NCI-H2029 treated with DMSO at 0.1 percent for 48 hours (cell line): Measurements from ENCODE around the gene TMEM82.

Experiments
- DNase-seq: peaks from one replicate; lab custom pipeline; 2025; lab: John Stamatoyannopoulos, UW

The TMEM82 gene

DNA sequence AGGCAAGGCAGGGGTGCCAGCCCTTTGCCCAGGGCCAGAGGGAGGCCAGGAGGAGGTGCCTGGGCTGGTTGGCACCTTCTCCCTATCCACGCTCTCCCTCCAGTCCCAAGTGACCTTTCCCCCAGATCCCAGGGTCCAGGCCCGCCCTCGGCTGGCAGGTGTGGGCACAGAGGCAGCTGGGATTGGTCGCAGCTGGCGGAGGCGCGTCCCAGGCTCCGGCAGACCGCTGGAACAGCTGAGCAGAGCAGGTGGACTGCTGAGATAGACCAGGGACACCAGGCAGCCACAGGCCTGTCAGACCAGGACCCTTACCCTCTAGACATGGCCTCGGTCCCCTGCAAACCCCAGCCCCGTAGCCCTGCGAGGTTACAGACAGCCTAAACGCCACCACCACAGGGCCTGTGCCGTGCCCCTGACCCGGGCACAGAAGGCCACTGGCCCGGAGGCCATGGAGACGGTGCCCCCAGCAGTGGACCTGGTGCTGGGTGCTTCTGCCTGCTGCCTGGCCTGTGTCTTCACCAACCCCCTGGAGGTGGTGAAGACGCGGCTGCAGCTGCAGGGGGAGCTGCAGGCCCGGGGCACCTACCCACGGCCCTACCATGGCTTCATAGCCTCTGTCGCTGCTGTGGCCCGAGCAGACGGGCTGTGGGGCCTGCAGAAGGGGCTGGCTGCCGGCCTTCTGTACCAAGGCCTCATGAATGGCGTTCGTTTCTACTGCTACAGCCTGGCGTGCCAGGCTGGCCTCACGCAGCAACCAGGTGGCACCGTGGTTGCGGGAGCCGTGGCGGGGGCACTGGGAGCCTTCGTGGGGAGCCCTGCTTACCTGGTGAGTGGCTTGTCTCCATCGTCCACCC is 6.0 kb upstream of the TMEM82 start, which contains the start of gene SLC25A34:
TSS of gene SLC25A34 (plus strand) at position 221 of the 854 bp plus-strand sequence. CDS start at position 449, 228 bp downstream.
- DNase-seq: peak; percentile 75

DNA sequence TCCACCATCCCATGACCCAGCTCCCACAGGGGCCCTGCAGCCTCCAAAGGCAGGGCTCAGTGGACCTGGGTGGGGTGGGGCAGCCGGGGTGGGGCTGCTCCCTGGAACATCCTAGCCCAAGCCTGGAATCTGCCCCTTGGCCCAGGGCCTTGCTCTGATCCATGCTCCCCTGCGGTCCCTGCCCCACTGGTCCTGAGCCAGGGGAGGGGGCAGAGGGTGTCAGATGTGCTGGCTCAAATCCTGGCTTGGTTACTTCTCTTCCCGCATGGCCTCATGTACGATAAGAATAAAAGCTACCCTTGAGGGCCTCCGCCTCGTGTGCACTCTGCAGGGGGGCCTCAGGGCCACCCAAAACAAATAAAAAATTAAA is 5.4 kb upstream of the TMEM82 start:
- no peak for DNase-seq

DNA sequence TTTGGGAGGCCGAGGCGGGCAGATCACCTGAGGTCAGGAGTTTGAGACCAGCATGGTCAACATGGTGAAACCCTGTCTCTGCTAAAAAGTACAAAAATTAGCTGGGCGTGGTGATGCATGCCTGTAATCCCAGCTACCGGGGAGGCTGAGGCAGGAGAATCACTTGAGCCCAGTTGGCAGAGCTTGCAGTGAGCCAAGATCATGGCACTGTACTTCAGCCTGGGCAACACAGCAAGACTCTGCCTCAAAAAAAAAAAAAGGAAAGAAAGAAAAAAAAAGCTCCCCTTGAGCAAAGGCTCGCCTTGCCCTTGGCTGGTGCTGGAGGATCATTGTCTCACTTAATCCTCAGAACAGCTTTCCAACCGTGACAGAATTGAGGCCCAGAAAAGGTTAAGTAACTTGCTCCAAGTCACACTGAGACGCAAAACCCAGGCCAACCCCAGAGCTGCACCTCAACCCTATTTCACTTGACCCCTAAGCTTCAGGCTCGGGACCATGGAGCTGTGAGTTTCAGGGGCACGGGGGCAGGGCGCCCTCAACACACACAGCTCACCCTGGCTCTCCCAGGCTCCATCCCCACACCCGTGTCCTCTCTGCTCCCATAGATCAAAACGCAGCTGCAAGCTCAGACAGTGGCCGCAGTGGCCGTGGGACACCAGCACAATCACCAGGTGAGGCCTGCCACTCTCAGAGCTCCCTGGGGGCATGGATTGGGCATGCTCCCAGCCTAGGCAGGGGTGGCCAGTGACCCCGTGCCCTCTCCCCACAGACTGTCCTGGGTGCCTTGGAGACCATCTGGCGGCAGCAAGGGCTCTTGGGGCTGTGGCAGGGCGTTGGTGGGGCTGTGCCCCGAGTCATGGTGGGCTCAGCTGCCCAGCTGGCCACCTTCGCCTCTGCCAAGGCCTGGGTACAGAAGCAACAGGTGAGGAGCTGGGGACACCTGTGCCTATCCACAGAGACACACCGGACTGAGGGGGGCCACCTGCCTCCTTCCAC is 4.7 kb upstream of the TMEM82 start:
- DNase-seq: no peak

DNA sequence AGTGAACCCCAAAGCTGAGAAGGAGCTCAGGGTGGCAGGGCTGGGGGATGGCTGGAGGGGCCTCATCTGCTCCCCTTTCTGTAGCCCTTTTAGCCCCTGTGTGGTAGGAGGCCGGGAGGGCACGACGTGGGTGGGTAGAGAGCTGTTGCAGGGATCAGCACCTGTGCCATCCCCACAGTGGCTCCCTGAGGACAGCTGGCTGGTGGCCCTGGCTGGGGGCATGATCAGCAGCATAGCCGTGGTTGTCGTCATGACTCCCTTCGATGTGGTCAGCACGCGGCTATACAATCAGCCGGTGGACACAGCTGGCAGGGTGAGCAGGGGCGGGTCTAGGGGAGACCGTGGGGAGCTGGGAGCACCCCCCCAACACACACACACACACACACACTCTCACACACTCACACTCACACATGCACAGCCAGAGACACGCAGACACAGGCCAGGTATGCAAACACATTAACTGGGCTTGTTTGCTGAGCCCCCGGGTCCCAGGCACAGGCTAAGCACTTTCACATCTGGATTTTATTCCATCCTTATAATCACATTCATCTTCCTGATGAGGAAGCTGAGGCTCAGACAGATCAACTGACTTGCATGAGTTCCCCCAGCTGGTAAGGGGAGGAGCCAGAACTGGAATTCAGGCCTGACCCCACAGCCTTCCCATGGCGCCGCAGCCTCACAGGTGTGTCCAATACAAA is 3.7 kb upstream of the TMEM82 start:
- DNase-seq: no peak

DNA sequence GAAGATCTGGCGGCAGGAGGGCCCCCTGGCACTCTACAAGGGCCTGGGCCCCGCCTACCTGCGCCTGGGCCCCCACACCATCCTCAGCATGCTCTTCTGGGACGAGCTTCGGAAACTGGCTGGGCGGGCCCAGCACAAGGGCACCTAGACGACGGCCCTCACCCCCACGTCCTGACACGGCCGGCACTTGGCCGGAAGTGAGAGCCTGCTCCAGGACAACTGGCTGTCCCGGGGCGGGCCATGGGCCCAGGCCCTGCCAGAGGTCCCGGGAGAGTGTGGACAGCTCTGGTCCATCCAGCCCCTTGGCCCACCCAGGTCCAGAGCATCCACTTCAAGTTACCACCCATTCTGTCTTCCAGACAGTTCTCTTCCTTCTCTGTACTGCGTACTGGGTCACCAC is 3.0 kb upstream of the TMEM82 start:
- no peak for DNase-seq

DNA sequence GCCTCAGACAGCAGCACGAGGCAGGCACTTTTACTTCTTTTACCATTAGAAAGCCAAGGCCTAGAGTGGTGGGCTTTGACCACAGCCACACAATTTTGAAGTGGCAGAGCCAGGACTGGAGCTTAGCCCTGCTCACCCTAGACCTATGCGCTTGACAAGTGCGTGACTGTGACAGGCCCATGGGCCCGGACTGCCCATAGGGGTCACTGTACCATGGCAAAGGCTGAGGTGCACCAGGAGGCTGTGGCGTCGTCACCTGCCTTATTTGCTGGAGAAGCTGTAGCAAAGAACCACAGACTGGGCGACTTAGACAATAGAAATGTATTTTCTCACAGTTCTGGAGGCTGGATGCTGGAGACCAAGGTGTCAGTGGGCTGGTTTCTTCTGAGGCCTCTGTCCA is 2.6 kb upstream of the TMEM82 start:
- no peak for DNase-seq

DNA sequence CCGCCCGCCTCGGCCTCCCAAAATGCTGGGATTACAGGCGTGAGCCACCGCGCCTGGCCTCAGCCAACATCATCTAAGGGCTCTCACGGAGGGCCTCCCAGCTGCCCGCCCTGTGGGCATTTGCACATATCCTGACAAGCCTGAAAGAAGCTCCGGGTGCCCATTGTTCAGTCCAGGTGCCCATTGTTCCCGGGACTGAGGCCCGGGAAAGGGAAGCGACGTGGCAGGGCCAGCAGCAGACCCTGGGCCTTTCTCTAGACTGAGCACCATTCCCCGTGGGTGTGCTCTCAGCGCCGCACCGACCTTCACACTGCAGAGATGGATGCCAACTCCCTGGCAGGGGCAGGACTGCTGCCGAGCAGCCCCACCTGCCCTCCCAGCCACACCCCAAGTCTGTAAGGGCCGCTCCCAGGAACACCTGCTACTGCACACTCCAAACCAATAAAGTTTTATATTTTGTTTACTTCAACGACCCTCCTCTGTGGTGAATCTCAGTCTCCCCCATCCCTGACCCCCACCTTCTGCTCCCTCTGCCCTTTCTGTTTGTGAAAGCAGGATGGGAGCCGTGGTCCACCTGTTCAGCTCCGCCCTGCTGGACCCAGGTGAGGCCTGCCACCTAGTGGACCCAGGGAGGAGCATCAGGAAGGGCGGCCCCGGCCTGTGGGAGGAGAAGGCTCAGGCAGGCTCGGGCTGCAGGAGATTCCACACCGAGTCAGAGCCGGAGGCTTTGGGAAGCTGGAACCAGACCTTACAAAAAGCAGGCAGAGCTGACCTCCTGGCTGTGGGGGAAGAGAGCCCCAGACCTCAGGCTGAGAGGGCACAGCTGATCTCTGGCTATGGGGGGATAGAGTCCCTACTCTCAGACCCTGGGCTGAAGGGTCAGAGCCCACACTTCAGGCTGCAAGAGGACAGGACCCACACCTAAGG is 1.1 kb upstream of the TMEM82 start:
- DNase-seq: peak; percentile 51

- no peak for DNase-seq
Measured at GRCh38 chr1:15744122-15744679, 1.9 kb downstream of the TMEM82 start.

DNA sequence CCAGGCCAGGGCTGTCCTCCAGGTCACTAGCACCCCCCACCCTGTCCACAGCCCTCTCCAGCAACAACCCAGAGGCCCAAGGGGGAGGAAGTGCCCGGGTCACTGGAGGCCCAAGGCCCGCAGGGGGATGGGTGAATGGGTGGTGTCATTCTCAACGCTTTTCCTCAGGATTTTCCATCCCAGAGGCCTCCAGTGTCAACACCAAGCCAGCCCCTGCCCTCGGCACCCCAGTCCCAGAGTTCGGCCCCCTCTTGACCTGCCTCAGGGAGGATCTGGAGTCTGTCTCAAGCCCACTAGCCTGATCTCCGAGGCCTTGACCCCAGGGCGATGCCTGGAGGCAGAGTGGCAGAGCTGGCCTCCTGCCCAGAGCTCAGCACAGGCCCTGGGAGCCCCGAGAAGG is 5.1 kb downstream of the TMEM82 start:
- no peak for DNase-seq

GRCh38 chr1:15748264-15748663 is 6.0 kb downstream of the TMEM82 start:
- DNase-seq: no peak

DNA sequence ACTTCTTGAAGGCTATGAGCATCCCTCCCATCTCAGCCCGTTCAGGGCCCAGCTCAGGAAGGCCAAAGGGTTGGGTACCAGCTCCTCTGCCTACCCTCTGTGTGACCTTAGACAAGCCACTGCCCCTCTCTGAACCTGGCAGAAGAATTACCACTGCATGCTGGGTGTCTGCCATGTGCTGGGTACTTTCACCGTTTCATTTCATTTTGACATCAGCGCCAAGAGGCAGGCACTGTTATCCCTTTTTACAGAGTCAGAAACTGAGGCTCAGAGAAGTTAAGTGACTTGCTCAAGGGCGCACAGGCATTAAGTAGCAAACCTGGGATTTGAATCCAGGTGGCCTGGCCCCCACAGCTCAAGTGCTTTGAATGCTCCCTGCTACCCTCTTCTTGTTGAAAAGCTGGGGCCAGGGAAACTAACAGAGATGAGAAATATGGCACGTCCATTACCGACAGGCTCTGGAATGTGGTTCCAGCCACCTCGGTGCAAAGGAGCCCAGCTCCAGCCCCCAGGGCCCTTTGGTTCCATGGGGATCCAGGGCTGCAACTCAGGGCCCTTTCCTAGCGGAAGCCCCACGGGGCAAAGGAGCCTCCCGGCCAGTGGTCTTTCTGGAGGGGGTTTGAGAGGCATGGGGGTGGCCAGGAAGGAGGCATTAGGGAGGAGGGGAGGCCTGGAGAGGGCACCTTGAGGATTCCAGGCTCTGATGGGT is 6.5 kb downstream of the TMEM82 start:
- DNase-seq: no peak

- no peak for DNase-seq
Measured at GRCh38 chr1:15749399-15750291, 7.3 kb downstream of the TMEM82 start.

GRCh38 chr1:15750924-15751323 is 8.6 kb downstream of the TMEM82 start:
- no peak for DNase-seq

DNA sequence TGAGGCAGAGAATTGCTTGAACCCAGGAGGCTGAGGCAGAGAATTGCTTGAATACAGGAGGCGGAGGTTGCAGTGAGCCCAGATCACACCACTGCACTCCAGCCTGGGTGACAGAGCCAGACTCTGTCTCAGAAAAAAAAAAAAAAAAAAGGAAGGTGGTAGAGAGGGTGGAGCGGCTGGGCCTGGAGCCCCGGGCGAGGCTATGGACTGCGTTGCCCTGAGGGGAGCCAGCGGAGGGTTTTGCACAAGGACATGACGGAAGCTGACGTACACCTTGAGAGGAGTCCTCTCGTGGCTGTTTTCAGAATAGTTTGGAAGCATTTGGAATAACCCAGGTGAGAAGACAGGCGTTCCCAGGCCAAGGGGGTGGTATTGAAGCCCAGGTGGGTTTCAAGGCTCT is 9.4 kb downstream of the TMEM82 start:
- no peak for DNase-seq

DNA sequence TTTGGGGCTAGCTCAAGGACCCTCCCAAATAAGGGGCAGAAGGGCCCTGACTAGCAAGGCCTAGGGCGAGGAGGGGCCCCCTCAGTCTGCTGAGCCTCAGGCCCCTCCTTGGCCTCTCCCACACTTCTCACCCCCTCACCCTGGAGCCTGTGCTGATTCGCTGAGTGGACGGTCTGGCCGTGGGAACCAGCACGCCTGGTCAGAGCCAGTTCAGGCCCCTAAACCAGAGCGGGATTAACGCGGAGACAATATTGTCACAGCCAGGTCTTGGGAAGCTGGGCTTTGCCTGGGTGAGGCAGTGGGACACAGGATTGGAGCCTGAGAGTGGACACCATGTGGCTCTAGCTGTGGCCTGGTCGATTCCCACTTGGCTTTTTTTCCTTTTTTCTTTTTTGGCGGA is 11.5 kb downstream of the TMEM82 start:
- DNase-seq: no peak

DNA sequence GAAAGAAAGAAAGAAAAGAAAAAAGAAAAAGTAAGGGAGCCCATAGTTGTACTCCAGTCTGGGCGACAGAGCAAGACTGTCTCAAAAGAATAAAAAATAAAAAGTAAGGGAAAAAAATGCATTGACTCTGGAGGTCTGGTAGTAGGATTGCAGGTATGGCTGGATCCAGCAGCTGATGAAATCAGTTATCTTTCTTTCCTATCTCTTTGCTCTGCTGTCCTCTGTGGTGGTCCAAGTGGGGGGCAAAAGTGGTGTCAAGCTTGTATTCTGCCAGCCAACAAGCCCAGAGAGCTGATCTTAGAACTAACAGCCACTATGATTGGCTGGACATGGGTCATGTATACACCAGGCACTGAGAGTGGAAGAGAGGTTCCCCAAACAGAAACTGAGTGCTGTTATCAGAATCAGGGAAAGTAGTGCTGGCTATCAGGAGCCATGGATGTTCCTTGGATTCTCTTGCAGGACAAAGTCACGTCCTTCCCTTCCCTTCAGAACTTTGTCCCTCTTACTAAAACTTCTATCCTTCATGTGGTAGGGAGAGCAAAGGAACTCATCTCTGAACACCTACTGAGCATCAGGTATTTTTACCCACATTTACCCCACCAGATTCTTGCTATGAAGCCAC is 12.8 kb downstream of the TMEM82 start:
- no peak for DNase-seq

DNA sequence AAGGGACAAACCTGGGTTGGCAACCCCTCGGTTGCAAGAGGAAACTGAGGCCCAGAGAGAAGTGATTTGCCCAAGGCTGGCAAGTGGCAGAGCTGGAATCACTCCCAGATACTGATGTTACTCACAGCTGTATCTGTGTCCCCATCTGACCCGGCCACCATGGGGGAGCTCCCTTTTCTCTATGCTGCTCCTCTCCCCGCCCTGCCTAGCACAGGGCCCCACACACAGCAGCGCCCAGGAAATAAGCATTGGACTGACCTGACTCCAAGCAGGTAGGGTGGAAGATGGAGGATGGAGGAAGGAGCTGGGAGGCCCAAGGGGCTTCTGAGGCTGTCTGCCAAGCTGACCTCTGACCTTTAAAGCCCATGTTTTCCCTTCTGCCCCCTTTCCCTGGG is 13.3 kb downstream of the TMEM82 start:
- no peak for DNase-seq

- peak; percentile 72 for DNase-seq
Measured at GRCh38 chr1:15756143-15757015, 14.1 kb downstream of the TMEM82 start.
